HG03469 (cell line): ENCODE measurements around the gene TTC23.
"Not testable (repeated sequence)": the region's sequence is repeated elsewhere in the genome, so short reads cannot be mapped to it uniquely, and the experiment has no call there.

ENCODE experiments used
- ATAC-seq: cut with Tn5 transposase; IDR thresholded peaks from one replicate; pipeline ENCODE4 v1.9.1; 2021; ENCODE audit warnings: mild to moderate bottlenecking, moderate library complexity, moderate number of reproducible peaks; ENCODE audit not compliant: unreplicated experiment

Gene TTC23

DNA sequence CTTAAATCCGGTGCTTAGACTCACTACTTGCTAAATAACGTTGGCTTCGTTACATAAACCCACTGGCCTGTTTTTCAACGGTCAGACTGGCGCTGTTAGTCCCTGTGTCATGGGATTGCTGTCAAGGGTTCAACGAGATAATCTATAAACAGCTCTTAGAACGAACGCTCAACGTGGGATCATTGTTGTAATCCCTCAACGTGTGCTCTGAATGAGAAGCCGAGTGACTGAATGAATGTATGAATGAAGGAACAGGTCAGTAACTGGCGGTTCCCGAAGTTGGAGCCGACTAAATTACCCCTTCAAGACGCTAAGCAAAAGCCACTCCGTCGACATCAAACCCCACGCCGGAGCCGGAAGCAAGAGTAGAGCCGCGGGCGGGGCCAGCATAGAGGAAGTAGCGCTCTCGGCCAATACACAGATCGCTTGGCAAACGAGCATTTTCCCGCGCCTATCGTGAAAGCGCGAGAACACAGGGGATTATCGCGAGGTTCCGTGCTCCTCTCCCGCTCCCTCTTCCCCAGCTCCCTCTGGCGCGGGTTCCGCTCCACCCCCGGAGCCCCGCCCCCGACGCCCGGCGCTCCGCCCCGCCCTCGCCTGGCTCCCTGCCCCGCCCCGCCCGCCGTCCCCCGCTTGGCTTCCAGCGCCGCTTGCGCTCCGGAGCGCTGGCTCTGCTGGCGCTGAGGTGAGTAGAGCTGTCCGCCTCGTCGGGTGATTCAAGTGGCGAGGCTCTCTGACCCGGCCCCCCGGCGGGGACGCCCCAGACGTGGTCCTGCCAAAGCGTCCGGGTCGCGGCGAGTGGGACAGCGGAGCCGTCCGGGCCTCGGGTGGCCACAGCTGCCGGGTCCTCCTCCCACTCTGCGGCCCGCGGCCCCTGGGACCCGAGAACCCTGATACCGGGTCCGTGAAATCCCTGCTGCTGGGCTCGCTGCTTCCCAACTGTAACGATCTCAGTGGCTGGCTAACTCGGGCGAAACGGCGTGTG, 1.8 kb upstream of the TTC23 start, which contains the start of gene LRRC28:
TSS of gene LRRC28 (plus strand) at position 625 of the 985 bp plus-strand sequence. CDS start 4,477 bp downstream, outside the sequence.
- ATAC-seq = peak; percentile 90

DNA sequence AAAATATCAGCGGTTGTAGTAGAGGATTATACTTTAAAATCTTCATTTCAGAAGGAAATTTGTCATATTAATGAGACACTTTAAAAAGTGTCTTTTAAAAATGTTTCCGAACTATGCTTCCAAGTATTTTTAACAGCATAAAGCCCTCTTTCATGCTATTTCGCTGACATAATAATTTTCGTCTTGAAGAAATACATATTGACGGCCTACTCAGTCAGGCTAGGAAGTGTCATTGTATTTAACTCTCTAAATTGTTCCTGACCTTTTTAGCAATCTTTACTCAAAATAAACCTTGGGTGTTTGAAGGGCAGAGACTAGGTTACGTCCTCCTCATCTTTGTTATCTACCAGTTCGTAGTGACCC, 1.1 kb upstream of the TTC23 start:
- no peak for ATAC-seq

DNA sequence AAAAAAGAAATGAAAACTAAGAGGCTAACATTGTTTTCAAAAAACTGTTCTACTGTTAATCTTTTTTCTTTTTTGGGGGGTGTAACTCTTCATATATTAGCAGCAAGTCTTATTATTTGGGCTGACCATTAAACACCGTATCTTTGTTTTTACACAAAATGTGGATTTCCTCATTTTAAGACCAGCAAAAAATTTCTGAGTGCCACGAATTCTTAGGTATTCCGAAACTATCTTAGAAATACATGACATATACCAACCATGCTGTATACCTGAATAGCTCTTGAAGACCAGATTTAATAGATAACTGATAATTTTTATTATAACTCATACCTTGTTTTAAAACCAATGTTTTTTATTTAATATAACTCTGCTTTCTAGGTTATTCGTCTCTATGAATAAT, 620 bp upstream of the TTC23 start:
- ATAC-seq = no peak

DNA sequence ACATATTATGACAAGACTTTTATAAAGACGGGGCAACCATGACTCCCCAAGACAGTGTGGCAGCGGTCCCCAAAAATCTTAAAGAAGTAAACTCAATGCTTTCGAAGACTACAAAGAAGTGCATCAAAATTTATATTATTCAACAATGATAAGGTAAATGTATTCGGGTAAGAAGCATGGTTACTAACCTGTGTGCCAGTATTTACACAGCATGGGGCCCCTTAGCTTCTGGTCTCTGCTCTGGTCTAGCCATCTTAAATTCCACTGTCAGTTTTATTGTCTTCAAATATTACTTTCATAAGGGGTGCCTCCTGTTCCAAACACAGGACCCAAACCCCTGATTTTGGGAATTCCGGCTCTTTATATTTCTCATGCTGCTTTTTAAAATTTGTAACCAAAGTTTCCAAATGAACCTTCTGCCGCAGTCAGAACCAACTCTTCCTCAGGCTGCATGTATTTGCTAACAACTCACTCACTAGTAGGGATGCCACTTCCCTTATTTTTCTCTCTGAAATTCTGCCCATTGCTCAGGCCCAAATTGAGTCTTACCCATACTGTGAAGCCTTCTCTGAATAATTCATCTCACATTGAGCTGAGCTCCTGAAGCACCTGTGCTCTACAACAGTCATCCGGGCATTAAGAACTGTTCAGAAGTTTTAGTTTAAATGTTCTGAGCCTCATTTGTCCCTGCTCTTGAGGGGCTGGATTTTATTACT, 1.2 kb downstream of the TTC23 start:
- no peak for ATAC-seq

DNA sequence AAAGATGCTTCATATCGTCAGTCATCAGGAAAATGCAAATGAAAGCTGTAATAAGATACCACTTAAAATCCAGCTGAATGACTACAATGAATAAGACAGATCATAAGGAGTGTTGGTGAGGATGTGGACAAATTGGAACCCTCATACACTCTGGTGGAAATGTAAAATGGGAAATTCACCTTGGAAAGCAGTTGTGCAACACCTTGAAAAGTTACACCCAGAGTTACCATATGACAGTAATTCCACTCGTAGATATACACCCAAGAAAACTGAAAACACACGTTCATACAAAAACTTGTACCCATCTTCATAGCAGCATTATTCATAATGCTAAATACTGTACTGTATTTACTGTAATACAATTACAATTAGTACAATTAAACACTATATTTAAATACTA, 2.3 kb downstream of the TTC23 start:
- ATAC-seq = no peak

DNA sequence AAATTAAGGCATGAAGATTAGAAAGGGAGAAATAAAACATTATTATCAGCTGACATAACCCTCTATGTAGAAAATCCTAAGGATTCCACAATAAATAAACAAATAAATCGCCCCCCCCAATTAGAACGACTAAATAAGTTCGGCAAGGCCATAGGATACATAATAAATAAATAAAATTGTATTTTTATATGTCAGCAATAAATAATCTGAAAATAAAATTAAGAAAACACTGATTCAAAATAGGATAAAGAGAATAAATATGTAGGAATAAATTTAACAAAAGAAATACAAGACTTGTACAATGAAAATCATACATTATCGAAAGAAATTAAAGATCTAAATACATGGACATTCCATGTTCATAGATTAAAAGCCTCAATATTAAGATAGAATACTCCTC, 5.1 kb downstream of the TTC23 start:
- no peak for ATAC-seq

DNA sequence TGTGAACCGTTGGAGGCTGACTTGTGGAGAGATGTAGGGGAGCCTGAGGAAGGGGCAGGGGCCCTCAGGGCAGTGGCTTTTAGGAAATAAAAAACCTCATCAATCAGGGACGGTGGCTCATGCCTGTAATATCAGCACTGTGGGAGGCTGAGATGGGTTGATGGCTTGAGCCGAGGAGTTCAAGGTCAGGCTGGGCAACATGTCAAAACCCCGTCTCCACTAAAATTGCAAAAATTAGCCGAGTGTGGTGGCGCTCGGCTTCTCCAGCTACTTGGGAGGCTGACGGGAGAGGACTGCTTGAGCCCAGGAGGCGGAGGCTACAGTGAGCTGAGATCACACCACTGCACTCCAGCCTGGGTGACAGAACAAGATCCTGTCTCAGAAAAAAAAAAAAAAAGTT, 7.6 kb downstream of the TTC23 start:
- no peak for ATAC-seq

DNA sequence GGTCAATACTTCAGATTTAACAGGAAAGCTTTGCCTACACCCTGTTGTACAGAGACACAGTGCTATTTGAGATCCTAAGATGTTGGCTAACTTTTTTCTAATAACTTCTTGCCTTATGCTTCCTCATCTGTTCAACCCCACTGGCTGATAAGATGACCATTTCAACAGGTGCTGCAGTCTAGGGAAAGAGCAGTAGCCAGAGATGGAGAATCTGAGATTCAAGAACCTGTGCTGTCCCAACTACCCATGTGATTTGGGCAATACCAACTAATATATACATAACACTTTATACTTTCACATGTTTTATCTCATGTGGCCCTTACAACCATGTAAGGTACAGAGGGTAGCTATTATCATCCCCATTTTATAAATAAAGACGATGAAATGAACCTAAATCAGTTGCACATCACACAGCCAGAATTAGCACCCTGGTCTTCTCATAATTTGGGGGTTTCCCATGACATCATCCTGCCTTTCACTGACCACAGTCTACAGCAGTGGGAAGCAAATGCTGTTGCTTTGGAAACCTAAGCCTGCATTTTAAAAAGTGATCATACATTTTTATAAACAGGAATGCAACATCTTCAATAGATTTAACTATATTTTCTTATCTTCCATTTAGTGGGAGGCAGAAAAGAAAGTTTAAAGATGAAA, 9.7 kb downstream of the TTC23 start:
- ATAC-seq = peak; percentile 91

DNA sequence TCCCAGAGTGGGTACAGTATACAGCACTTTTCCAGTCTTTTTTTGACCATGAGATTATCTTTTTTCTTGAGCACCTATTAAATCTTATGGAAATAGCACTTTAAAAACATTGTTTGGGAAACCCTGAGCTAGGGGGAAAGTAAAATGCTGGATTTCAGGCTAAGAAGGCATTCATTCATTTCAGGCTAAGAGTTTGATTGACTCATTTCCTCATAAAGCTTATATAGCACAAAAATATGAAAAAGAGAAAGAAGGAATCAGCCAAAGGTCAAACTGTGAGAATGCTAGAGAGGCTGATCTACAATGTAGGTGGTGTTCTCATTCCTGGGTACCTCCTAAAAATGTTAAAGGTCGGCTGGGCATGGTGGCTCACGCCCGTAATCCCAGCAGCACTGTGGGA, 10.5 kb downstream of the TTC23 start:
- no peak for ATAC-seq

DNA sequence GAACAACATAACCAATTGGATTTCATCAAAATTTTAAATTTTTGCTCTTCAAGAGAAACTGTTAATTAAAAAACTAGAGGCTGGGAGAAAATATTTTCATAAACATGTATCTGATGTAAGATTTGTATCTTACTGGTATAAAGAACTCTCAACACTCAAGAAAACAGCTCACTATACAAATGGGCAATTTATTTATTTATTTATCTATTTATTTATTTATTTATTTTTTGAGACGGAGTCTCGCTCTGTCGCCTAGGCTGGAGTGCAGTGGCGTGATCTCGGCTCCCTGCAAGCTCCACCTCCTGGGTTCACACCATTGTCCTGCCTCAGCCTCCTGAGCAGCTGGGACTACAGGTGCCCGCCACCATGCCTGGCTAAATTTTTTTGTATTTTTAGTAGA, 15.2 kb downstream of the TTC23 start:
- not testable (repeated sequence) for ATAC-seq

DNA sequence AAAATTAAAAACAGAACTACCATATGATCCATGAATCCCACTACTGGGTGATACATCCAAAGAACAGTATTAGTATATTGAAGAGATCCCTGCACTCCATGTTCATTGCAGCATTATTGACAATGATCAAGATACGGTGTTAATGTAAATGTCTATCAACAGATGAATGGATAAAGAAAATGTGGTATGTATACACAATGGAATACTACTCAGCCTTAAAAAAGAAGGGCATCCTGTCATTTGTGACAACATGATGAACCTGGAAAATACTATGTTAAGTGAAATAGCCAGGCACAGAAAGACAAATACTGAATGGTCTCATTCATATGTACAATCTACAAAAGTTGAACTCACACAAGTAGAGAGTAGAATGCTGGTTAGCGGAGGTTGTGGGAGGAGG, 16.6 kb downstream of the TTC23 start:
- no peak for ATAC-seq

DNA sequence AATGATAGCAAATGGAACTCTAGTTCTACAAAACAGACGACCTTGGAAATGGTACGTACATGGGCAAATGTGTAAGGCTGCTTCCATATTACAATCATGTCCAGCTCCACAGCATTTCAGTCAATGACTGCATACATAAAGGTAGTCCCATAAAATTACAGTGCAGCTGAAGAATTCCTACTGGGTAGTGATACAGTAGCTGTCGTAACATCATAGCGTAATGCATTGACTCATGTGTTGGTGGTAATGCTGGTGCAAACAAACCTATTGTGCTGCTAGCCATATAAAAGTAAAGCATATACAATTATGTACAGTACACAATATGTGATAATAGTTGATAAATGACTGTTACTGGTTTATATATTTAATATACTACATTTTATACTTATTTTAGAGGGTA, 18.5 kb downstream of the TTC23 start:
- no peak for ATAC-seq

DNA sequence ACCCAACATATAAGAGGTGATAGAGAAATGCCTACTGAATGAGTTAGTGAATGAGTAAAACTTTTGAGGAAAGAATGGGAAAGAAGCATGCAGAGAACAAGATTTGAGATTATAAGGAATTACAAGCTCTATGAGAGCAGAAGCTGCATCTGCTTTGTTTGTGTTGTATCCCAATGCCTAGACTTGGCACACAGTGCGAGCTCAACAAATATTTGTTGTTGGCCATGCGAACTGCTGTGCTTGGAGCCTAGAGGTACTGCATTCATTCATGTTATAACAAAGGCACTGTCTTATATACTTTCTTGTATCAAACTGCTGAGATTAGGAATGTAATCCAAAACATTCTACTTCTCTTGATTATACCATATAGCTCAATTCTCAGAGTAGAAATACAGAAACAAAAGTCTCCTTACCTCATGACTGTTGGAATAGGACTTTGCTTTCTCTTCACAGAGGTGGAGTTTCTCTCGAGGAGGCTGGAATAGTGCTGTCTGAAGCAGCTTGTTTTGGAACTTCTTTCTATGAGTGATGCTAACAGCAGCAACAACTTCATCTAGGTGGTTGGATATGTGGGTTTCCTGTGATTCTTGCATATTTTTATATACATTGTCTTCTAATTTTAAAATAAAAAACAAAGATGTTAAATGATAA, 21.1 kb downstream of the TTC23 start:
- ATAC-seq = no peak

DNA sequence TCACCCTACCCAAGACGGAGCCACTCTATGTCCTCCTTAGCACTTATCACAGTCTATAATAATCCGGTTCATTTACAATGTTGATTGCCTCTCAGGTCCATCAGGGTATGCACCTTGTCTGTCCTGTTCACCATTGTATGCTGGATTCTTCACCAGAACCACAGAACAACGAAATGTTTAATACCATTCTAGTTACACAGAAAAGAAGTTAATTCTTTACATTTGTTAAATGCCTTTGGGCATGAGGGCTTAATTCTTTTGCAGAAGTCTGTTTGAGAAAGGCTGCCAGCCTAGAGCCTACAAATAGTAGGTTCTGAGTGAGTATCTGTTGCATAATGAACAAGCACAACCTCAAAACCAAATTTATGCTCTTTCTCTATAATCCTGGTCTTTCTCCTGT, 22.6 kb downstream of the TTC23 start:
- no peak for ATAC-seq

DNA sequence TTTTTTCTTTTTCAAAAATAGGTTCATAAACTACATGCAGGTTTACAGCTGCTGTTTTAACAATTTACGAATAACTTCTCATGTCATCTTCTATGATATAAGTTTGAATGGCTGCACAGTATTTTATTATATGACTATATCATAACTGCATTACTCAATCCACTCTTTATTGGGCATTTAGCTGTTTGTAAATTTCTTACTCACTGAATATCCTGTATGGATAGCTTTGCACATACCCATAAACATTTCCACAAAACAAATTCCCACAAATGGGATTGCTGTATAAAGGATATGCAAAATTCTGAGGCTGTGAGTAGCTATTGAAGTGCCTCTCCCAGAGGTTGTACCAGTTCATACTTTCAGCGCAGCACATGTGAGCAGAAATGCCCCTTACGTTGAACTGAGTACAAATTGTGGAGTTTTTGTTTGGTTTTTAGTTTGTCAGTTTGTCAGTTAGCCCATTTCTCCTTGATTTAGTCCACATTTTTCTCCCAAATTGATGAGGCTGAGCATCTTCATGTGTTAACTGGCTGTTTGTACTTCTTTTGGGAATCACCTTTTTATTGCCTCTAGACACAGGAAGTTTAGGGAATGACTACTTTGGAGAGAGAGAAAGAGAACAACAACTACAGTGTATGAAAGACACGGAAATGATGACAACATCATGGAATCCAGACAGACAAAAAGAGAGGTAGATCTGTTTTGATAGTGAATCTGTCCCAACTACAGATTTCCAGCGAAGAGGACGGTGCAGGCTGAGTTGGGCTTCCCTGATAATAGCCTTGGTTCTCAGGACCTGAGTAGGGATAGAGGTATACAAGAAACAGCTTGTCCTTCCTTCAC, 24.8 kb downstream of the TTC23 start:
- ATAC-seq = no peak

DNA sequence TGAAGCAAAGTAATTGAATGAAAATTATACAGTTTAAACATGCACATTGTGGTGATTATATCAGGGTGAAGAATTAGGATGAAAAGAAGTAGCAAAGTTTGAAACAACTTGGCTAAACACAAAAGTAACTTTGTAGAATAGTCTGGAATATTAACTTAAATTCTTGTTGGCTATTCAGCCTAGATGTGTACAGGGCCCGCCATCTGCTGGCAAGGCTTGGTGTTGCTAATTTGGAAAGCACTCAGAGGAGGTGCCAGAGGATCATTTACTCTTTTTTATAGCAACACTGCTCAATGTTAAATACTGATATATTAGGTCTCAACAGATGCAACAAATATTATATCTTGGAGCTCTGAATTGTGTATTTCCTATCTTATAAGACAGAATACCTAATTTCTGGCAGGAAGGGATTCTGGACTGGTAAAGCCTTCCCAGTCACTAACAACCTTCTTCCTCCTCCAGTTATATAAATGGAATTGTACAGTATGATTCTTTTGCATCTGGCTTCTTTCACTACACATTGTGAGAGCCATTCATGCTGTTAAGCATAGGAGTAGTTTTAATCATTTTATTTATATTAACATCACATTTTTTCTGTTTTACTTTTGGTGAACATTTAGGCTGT, 36.1 kb downstream of the TTC23 start:
- ATAC-seq = peak; percentile 60

DNA sequence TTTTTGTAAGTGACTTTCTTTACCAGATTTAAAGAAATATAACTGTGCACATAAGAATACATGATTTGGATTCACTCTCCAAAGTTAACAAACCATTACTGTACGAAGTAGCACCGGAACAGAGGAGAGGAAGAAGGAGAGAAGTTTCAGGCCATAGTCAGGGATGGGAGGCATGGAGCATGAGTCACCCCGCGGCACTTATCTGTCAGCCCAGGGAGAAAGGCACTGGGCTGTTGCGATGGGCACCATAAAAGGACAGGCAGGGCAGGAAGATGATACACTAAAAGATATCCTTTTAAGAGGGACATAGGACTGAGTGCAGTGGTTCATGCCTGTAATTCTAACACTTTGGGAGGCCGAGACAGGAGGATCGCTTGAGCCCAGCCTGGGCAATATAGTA, 37.0 kb downstream of the TTC23 start:
- no peak for ATAC-seq

DNA sequence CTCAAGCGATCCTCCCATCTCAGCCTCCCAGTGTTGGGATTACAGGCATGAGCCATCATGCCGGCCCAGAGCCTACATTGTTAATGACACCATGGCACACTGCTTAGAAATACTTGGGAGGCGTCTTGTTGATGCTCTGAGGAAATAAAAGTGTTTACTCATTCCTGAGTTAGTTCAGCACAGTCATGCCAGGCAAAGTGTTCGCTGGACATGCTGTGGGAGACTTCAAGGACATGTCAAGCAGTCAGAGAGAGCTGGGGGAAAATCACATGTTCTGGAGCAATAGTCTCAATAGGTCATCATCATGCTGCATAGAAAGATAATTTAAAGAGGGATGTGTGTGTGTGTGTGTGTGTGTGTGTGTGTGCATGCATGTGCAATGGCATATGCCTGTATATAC, 37.5 kb downstream of the TTC23 start:
- no peak for ATAC-seq

DNA sequence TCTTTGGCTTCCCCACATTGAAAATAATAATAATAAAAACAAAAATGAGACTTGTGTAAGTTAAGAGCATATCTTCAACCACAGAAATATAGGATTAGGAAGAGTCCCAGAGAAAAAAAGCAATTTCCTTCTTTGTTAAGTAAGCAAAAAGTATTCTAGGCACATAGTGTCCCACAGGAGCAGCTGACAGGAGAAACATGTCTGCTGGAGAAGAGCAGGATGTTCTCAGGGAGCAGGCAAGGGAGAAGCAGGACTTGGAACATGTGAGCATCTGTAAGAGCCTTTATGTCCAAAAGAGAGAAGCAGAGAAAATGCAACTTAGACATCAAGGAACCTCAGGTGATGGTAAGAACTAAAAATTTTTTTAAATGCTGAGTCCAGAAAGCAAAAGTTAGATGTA, 39.0 kb downstream of the TTC23 start:
- ATAC-seq = no peak

DNA sequence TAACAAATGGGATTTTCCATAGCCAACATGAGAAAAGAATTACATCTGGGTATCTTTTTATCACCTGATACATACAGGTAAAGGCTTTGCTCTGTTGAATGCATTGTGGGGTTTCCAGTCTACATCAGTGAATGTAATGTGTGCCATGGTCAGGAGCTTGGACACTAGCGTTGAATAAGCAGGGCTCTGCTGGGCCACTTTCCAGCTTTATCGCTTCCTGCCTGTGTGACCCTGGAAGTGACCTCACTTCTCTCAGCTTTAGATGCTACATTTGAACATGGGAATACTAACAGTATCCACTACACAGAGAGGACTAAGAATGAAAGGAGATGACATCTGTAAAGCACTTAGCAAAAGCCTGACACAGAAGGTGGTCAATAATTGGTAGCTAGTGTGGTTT, 40.1 kb downstream of the TTC23 start:
- ATAC-seq = no peak
